ENCODE results near the gene ARHGAP24. TPM values are rescaled to one million over a fixed set of nuclear protein-coding genes. Genes with fewer than 3 reads are reported as not detected.

The ARHGAP24 gene
- total and polyA plus RNA-seq, 4 donors: 1.8 to 15.2 (median 3.3) TPM

DNA sequence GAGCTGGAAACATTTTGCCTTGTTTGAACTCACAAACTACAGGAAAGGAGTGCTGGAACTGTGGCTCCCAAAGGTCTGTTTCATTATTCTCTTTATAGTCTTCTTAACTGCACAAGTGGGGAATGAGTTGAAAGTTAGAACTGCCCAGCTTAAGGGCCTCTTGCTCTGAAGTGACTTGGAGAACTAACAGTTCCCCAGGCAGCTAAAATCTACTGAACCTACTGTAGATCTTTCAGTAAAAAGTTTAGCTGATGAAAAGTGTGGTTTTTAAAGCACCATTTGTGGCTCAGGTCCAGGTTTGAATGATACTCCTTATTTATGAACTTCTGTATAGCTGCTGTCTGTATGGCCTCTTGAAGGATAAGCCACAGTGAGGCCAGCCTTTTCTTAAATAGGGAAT, 531.1 kb downstream of the ARHGAP24 start:
- Histone ChIP-seq H3K9ac (ENCODE audit: low read depth in 1 of 2, low read length in 2 of 2) (no peak overlapping the region), H3K4me3 (ENCODE audit: low read depth in 1 of 3, low read length in 3 of 3) (no peak overlapping the region), H3K27ac (ENCODE audit: low read depth in 1 of 2, low read length in 2 of 2) (no peak overlapping the region), H3K4me1 (ENCODE audit: control insufficient read depth in 4 of 4, insufficient read depth in 4 of 4, low read length in 3 of 4) (no peaks in the 10 kb centered on the region), H3K9me3 (ENCODE audit: control insufficient read depth in 4 of 4, low read length in 3 of 4) (no peaks in the 10 kb centered on the region), H3K27me3 (ENCODE audit: control insufficient read depth in 4 of 4, insufficient read depth in 4 of 4, low read length in 3 of 4) (no peaks in the 10 kb centered on the region), H3K36me3 (ENCODE audit: control insufficient read depth in 4 of 4, insufficient read depth in 3 of 4, low read depth in 1 of 4, low read length in 3 of 4) (no peaks in the 10 kb centered on the region)
- no peak for DNase-seq (ENCODE audit: low spot score)
- no peak for TF ChIP-seq JUND (IDR thresholded peaks at IDR 0.05)
- no peak for TF ChIP-seq FOXA1 (IDR thresholded peaks at IDR 0.05)
- no peak for TF ChIP-seq EGR1 (IDR thresholded peaks at IDR 0.05; ENCODE audit: low read depth in 2 of 2)
- TF ChIP-seq, protein P1, sequence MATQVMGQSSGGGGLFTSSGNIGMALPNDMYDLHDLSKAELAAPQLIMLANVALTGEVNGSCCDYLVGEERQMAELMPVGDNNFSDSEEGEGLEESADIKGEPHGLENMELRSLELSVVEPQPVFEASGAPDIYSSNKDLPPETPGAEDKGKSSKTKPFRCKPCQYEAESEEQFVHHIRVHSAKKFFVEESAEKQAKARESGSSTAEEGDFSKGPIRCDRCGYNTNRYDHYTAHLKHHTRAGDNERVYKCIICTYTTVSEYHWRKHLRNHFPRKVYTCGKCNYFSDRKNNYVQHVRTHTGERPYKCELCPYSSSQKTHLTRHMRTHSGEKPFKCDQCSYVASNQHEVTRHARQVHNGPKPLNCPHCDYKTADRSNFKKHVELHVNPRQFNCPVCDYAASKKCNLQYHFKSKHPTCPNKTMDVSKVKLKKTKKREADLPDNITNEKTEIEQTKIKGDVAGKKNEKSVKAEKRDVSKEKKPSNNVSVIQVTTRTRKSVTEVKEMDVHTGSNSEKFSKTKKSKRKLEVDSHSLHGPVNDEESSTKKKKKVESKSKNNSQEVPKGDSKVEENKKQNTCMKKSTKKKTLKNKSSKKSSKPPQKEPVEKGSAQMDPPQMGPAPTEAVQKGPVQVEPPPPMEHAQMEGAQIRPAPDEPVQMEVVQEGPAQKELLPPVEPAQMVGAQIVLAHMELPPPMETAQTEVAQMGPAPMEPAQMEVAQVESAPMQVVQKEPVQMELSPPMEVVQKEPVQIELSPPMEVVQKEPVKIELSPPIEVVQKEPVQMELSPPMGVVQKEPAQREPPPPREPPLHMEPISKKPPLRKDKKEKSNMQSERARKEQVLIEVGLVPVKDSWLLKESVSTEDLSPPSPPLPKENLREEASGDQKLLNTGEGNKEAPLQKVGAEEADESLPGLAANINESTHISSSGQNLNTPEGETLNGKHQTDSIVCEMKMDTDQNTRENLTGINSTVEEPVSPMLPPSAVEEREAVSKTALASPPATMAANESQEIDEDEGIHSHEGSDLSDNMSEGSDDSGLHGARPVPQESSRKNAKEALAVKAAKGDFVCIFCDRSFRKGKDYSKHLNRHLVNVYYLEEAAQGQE (IDR thresholded peaks at IDR 0.05): no peak
- no peak for TF ChIP-seq RAD21 (IDR thresholded peaks at IDR 0.05)
- TF ChIP-seq, protein P2, sequence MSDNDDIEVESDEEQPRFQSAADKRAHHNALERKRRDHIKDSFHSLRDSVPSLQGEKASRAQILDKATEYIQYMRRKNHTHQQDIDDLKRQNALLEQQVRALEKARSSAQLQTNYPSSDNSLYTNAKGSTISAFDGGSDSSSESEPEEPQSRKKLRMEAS (IDR thresholded peaks at IDR 0.05): no peak
- no peak for TF ChIP-seq RXRA (IDR thresholded peaks at IDR 0.05)
- TF ChIP-seq, protein P3, sequence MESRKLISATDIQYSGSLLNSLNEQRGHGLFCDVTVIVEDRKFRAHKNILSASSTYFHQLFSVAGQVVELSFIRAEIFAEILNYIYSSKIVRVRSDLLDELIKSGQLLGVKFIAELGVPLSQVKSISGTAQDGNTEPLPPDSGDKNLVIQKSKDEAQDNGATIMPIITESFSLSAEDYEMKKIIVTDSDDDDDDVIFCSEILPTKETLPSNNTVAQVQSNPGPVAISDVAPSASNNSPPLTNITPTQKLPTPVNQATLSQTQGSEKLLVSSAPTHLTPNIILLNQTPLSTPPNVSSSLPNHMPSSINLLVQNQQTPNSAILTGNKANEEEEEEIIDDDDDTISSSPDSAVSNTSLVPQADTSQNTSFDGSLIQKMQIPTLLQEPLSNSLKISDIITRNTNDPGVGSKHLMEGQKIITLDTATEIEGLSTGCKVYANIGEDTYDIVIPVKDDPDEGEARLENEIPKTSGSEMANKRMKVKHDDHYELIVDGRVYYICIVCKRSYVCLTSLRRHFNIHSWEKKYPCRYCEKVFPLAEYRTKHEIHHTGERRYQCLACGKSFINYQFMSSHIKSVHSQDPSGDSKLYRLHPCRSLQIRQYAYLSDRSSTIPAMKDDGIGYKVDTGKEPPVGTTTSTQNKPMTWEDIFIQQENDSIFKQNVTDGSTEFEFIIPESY (IDR thresholded peaks at IDR 0.05): no peak
- no peak for TF ChIP-seq GABPA (IDR thresholded peaks at IDR 0.05 in 1 of 2, conservative IDR thresholded peaks at IDR 0.05 in 1 of 2)
- TF ChIP-seq, protein P4, sequence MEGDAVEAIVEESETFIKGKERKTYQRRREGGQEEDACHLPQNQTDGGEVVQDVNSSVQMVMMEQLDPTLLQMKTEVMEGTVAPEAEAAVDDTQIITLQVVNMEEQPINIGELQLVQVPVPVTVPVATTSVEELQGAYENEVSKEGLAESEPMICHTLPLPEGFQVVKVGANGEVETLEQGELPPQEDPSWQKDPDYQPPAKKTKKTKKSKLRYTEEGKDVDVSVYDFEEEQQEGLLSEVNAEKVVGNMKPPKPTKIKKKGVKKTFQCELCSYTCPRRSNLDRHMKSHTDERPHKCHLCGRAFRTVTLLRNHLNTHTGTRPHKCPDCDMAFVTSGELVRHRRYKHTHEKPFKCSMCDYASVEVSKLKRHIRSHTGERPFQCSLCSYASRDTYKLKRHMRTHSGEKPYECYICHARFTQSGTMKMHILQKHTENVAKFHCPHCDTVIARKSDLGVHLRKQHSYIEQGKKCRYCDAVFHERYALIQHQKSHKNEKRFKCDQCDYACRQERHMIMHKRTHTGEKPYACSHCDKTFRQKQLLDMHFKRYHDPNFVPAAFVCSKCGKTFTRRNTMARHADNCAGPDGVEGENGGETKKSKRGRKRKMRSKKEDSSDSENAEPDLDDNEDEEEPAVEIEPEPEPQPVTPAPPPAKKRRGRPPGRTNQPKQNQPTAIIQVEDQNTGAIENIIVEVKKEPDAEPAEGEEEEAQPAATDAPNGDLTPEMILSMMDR (IDR thresholded peaks at IDR 0.05; ENCODE audit: low read depth, low read length, missing input control): no peak
- no peak for TF ChIP-seq HNF4A (conservative IDR thresholded peaks at IDR 0.05)
- no peak for TF ChIP-seq SP1 (IDR thresholded peaks at IDR 0.05)
- no peak for TF ChIP-seq FOXA2 (IDR thresholded peaks at IDR 0.05)
- TF ChIP-seq, protein P5, sequence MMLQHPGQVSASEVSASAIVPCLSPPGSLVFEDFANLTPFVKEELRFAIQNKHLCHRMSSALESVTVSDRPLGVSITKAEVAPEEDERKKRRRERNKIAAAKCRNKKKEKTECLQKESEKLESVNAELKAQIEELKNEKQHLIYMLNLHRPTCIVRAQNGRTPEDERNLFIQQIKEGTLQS (IDR thresholded peaks at IDR 0.05): no peak
- TF ChIP-seq HNF4G (IDR thresholded peaks at IDR 0.05): no peak
- TF ChIP-seq NR2F2 (IDR thresholded peaks at IDR 0.05): no peak
- no peak for TF ChIP-seq TAF1 (conservative IDR thresholded peaks at IDR 0.05)

DNA sequence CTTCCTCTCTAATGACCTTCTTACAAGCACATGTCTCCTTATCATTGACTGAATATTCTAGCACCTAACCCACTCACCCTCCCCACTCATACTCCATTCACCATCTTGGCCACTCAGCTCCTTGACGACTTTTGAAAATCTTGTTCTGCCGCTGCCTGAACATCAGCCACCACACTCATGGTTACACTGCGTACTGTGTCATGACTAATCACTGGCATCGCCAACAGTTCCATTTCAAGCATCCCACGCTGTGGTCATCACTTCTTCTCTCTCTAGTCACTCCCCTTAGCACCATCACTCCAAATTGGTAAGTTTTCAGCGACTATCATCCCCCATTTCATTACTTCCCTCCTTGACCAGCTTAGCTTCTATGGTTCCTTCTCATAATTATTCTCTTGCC, 532.1 kb downstream of the ARHGAP24 start:
- no peak for DNase-seq (ENCODE audit: low spot score)
- H3K9ac ChIP-seq (ENCODE audit: low read depth in 1 of 2, low read length in 2 of 2): no peak overlapping the region
- no peak overlapping the region for H3K27ac ChIP-seq (ENCODE audit: low read depth in 1 of 2, low read length in 2 of 2)
- 93% methylated on average over 6 of the region's 6 CpGs for WGBS
- H3K4me3 ChIP-seq (ENCODE audit: low read depth in 1 of 3, low read length in 3 of 3): no peak overlapping the region
- H3K36me3 ChIP-seq (ENCODE audit: control insufficient read depth in 4 of 4, insufficient read depth in 3 of 4, low read depth in 1 of 4, low read length in 3 of 4): no peaks in the 10 kb centered on the region
- H3K9me3 ChIP-seq (ENCODE audit: control insufficient read depth in 4 of 4, low read length in 3 of 4): no peaks in the 10 kb centered on the region
- H3K27me3 ChIP-seq (ENCODE audit: control insufficient read depth in 4 of 4, insufficient read depth in 4 of 4, low read length in 3 of 4): no peaks in the 10 kb centered on the region
- H3K4me1 ChIP-seq (ENCODE audit: control insufficient read depth in 4 of 4, insufficient read depth in 4 of 4, low read length in 3 of 4): no peaks in the 10 kb centered on the region
- TF ChIP-seq, protein P2 (IDR thresholded peaks at IDR 0.05): no peak
- TF ChIP-seq GABPA (IDR thresholded peaks at IDR 0.05 in 1 of 2, conservative IDR thresholded peaks at IDR 0.05 in 1 of 2) (no peak), HNF4A (conservative IDR thresholded peaks at IDR 0.05) (no peak), EGR1 (IDR thresholded peaks at IDR 0.05; ENCODE audit: low read depth in 2 of 2) (no peak), TAF1 (conservative IDR thresholded peaks at IDR 0.05) (no peak), JUND (IDR thresholded peaks at IDR 0.05) (no peak), NR2F2 (IDR thresholded peaks at IDR 0.05) (no peak), YY1 (IDR thresholded peaks at IDR 0.05) (no peak), FOXA2 (IDR thresholded peaks at IDR 0.05) (no peak), FOXA1 (IDR thresholded peaks at IDR 0.05) (no peak)
- TF ChIP-seq, protein P4 (IDR thresholded peaks at IDR 0.05; ENCODE audit: low read depth, low read length, missing input control): no peak
- TF ChIP-seq, protein P1 (IDR thresholded peaks at IDR 0.05): no peak

All from liver (tissue), 9 donors.